Activated CD8-positive, alpha-beta memory T cell treated with anti-CD3 and anti-CD28 coated beads, Interleukin-2, amount 50 U/mL, for 1 hour (primary cell): ENCODE measurements around the gene SNX27.
"Not testable (repeated sequence)": the region's sequence is repeated elsewhere in the genome, so short reads cannot be mapped to it uniquely, and the experiment has no call there.

ENCODE experiments used
- DNase-seq: peaks from one replicate; pipeline ENCODE4 v3.0.0-alpha.2; 2020; ENCODE audit errors: extremely low read depth

The SNX27 gene

DNA sequence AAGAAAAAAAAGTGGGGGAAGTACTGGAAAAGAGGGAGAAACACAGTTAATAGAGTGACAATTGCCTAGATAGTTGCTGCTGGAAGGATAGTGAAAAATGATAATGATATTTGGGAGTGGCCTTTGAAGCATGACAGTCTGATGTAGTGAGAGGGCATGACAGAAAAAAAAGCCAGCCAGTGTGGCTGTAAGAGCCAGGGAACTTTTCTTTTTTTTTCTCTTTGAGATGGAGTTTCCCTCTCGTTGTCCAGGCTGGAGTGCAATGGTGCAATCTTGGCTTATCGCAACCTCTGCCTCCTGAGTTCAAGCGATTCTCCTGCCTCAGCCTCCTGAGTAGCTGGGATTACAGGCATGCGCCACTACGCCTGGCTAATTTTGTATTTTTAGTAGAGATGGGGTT, 9.3 kb upstream of the SNX27 start:
- DNase-seq: not testable (repeated sequence)

DNA sequence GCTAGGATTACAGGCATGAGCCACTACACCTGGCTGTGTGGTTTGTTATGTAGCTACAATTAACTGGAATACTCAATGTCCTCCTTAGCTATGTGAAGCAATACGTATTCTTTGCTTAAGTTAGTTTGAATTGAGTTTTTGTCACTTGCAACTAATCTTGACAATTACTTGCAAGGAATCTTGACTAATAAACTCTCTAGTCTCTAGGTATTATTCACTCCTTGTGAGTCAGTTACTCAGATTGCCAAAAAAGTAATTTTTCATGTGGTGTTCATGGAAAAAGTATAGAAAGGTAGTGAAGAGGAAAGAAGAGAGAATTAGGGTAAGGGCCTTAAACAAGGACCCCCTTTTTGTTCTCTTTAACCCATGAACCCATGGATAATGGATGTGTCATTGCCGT, 7.6 kb upstream of the SNX27 start:
- DNase-seq: no peak

DNA sequence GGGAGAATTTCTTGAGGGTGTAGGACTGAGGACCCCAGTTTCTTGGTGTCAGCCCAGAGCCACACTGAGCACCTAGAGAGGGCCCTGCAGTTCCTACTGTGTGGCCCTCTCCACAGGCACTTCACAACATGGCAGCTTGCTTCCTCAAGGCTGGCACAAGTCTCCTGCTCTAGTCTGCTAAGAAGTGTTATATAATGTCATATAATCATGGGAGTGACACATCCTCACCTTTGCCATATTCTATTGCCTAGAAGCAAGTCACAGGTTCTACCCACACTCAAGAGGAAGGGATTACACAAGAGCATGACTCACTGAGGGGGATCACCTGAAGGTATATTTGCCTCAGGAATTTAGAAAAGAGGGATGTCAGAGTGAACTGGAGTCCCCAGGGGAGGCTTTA, 5.5 kb upstream of the SNX27 start:
- DNase-seq: no peak

DNA sequence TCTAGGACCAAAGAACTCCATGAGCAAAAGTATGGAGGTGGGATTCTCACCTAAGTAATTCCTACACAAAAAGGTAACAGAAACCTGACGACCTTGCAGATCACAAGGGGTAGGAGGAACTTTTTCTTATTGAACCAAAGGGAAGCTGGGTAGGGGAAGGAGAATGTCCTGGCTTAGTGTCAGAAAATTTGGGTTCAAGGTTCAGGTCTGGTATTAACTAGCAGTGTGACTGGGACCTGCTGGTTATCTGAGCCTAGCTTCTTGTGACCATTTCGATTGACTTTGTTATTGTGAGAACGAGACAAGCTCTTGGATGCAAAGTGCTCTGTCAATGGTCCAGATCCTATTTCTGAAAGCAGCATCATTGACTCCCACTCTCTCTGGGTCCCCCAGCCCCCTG, 5.0 kb upstream of the SNX27 start:
- DNase-seq: no peak

DNA sequence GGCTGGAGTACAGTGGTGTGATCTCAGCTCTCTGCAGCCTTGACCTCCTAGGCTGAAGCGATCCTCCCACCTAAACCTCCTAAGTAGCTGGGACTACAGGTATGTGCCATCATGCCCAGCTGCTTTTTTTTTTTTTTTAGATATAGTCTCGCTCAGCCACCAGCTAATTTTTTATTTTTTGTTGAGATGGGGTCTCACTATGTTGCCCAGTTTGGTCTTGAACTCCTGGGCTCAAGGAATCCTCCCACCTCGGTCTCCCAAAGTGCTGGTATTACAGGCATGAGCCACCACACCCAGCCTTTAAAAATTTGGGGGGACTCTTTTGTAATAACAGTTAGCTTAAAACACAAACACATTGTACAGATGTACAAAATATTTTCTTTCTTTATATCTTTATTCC, 1.7 kb upstream of the SNX27 start:
- no peak for DNase-seq

DNA sequence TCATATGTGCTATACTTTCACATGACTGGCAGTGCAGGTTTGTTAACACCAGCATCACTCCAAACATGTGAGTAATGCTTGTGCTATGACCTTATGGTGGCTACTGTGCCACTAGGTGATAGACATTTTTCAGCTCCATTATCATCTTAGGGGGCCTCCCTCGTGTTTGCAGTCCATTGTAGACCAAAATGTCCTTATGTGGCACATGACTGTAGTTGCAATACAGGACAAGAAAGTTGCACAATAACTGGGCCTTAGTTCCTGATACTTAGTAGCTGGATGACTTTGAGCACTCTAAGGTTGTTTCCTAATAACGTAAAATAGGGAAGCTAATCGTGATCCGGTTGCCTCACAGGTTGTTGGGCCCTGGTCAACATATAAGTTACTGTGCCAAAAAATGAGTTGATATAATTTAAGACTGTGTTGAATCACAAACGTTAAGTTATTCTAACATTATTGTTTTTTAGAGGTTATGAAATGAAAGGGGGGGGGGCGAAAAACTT, 511 bp upstream of the SNX27 start:
- no peak for DNase-seq

DNA sequence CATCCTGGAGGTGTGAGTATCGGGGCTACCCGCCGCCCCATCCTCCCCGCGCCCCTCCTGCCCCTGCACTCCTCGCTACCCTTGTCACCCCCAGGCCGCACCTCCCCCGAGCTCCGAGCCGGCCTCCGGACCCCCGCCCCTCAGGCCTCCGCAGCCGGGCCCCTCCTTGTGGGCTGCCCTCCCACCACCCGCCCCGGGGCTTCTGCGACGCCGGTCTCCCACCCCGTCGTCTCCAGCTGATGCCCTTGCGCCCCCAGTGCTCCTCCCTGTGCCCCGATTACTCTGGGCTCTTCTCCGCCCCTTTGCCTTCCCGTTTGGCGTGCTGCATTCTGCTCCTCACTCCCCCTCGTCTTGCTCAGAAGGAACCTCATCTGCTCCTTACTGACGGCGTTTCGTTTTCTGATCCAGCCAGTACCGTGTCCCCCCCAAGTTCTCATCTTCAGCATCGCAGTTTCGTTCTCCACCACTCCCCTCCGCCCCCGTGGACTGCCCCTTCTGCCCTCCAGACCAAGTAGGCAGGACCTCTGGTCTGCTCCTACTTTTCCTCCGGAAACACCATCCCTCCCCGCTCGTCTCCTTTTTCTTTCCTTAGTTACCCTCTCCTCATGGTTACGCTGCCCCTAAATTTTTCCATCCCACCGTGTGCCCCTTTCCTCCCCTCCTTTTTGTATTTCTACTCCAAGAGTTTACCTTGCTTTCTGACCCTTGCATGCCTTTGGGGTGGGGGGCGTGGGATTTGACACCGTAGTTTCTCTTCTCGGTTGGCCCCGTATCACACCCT, 841 bp downstream of the SNX27 start:
- no peak for DNase-seq

DNA sequence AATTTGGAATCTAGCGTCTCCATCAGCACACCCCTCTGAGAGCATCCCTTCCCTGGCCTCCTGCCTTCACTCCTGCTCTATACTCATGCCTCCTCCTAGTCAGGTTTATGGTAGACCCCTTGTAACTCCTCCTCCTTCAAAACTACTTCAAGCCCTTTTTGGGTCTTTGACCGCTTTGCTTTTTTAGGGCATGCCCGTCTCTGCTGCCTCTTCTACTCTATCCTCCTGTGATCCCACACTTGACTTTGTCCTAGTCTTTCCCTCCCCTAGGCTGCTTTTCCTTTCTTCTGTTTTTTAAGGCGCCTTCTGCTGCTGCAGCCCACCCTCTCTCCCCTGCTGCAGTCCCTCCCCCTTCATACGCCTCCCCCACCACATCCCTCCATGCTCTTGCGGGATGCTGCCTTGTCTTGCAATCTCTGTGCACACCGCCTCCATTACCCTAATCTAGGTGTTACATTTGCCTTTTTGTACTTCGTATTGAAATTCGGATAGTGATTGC, 1.5 kb downstream of the SNX27 start:
- no peak for DNase-seq

DNA sequence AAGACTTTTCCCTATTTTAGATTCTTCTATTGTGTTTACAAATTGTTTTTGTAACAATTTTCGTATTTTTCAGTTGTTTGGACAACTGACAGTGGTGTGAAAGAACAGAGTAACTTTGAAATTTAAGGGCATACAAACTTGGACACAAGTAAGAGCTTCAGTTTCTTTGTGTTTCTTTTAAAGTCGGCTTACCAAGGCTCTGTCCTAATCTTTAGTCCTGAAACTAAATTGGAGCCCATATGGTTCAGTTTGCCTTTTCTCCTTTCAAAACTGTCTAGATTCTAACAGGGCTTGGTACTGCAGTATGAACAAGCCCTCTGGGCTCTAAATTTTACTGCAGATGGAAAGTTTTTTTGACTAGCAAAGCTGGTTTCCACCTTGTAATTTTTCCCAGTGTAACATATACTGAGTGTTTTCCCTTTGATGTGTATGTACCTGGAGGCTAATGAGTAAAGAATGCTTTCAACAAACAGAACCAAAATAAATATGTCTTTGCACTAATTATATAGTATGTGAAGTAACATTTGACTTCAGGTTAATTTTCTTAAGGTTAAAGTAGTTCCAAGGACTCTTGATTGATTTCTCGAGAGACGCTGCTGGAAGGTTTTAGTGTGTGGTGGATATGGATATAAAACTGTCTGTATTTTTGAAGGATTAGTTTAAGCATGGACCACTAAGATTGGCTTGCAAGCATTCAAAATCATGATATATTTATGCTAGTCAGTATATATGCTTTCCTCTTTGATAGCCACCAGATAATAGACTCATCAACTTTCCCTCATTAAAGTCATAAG, 4.1 kb downstream of the SNX27 start:
- DNase-seq: no peak

DNA sequence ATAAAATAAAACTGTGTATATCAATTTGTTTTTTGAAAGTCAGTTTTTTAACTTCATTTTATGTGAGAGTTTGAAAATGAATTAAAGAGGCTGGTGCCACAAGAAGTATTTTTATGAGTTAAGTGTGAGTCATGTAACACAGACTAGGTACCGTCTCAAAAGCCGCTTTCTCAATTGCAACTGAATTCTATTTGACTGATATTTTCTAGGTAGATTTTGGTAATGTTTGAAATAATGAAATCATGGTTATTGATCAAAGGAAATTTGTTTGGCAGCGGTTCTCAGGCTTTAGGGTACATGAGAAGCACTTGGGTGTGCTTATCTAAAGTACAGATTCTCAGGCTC, 4.6 kb downstream of the SNX27 start:
- DNase-seq: no peak

DNA sequence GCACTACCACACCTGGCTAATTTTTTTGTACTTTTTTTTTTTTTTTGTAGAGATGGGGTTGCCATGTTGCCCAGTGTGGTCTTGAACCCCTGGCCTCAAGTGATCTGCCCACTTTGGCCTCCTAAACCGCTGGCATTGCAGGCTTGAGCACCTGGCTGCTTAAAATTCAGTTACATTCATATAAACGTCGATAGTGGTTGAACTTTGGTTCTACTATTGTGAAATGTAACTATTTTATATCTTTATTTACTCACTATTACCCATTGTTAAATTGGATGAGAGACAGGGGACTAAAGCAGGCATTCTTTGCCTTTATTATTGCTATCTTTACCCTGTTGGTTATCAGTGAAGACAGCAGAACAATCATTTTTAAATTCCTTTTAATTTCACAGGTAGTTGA, 6.2 kb downstream of the SNX27 start:
- DNase-seq: no peak

DNA sequence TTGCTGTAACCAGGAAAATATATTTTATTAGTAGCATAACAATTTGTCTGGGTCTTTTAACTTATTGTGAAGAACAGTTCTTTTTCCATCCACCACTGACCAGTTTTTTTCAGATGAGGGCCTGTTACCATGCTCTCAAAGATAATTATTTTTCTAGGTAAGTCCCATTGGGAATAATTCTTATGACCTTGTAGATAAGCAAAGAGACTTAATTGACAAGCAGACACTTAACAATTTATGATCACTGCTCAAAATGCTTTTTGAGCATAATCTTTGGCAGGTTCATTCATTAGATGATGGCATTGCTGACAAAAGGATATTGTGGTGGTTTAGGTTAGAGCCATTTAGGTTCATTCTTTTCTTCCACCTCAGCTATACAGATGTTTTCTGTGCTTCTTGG, 6.6 kb downstream of the SNX27 start:
- no peak for DNase-seq

DNA sequence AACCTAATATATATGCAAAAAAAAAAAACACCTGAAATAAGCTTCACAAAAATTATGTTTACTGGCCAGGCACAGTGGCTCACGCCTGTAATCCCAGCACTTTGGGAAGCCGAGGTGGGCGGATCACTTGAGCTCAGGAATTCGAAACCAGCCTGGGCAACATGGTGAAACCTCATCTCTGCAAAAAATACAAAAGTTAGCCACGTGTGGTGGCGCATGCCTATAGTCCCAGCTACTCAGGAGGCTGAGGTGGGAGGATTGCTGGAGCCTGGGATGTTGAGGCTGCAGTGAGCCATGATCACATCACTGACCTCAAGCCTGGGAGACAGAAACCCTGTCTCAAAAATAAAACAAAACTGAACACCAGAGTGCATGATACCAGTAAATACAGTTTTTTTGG, 7.1 kb downstream of the SNX27 start:
- DNase-seq: not testable (repeated sequence)

DNA sequence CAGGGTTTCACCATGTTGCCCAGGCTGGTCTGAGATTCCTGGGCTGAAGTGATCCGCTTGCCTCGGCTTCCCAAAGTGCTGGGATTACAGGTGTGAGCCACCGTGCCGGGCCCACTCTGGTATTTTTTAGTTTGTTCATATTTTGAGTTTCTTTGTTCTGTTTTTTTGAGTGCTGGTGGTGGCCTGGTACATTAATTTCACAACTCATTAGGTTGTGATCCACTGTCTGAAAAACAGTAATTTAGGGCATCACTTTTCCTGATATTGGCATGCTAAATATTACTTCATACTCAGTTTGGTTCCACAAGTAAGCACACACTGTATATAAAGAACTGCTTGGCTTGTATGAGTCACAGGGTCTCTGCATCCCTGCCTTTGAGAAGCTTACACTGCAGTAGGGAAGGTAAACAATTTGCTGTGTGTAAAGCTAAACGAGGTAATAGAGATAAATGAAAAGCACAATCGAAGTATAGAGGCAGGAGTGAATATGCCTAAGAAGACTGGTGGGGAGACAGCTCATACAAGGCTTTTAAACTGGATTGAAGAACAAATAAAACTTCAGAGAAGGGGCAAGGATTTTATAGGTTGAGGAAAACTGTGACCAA, 7.7 kb downstream of the SNX27 start:
- no peak for DNase-seq

DNA sequence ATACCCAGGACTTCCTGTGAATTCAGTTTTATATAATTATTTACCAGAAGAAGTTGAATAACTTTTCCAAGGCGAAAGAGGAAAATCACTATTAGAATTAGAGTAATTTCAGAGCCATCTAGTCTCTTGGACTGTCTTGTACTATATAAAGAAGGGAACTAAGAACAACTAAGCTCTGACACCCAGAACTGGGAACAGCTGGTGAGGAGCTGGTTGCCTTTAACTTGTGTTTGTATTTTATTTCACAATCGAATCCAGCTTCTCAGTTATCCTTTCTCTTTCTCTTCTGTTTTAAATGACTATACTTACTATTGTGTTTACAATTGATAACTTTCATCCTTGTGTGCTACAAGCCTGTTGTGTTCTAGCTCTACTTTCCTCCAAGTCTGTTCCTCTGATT, 8.4 kb downstream of the SNX27 start:
- no peak for DNase-seq

DNA sequence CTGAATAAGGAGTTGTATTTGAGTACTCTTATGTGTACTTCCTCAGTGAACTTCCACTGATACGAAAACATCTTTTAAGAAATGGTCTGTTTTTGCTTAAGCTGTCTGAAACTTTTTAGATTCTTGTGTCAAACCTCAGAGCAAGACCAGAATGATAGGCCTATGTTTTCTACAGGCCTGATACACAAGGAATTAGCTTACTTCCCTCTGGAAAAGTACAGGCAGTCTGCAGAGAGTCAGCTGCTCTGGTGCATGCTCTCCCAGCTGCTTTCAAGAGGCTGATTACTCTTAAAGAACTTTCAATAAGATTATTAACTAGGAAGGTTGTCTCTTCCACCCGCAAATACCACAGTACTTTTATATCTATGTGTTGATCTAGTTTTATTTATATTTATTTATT, 9.5 kb downstream of the SNX27 start:
- DNase-seq: no peak

DNA sequence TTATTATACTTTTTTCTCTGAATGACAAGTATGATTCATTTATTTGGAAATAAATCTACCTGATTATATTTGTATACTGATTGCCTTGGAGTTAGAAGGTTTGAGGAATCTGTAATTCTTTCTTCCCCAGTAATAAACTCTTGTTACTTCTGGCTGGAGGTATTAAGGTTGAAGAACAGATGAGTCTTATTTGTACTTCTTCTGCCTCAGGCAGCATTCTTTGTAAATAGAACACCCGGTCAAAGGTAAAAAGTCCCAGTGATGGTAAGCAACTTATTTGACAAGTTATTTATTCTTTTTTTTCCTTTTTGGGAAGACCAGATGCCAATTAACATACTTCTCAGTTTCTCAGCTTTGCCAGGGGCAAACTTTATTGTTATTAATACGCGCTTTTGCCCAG, 12.9 kb downstream of the SNX27 start:
- no peak for DNase-seq

DNA sequence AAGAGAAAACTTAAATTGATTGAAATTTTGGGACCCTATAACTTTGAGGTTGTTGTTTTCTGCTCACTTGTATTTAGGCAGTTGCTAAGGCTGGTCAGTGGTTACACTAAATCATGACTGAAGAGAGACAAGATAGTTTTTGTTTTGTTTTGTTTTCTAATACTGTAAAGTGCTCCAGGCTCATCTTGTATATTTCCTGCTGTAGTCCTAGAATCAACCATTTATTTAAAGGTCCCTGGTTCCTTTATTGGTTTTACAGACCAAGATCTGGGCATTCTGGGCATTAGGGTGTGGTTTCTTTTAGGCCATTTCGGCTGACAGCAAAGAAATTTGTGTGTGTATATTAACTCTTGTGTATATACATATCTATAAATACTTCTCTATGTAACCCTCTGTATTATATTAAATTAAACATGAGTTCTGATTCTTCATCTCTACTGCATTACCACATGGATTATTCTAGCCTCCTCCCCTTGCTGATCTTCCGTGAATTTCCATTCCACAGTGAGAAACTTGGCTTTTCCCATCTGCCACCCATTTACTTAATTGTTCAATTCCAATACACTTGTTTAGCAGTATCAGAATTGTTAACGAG, 15.0 kb downstream of the SNX27 start:
- DNase-seq: no peak

DNA sequence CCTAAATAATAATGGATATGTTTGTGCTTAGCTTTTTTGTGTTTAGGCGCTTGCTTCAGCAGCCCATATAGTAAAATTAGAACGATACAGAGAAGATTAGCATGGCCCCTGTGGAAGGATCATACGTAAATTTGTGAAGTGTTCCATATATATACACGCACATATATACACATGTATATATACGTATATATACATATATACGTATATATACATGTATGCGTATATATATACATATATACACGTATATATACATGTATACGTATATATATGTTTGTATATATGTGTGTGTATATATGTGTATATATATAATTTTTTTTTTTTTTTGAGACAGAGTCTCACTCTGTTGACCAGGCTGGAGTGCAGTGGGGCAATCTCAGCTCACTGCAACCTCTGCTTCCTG, 17.4 kb downstream of the SNX27 start:
- DNase-seq: no peak

DNA sequence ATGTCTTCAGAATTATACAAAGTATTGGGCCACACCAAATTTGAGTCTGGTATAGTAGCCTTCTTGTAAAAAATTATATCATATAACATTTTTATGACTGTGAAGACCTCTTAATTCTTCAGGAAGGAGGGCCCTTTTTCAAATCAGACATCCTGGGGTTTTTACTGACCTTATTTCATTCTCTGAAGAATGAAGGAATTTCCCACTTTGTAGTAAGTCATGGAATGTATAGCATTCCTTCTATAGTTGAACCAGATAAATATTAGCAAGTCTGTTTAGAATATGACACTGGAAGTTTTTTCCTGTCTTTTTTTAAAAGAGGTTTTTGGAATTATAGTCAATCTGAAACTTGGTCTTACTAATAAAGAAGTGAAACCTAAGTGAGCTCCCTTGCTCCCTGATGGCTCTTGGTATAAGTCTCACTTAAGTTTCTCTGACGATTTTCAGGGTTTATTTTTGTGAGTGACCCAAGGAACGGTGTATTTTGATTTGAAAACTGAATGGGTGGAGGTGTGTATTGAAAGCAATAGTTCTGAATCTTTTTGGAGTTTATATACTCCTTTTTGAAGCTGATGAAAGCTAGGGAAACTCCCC, 23.7 kb downstream of the SNX27 start:
- DNase-seq: no peak

DNA sequence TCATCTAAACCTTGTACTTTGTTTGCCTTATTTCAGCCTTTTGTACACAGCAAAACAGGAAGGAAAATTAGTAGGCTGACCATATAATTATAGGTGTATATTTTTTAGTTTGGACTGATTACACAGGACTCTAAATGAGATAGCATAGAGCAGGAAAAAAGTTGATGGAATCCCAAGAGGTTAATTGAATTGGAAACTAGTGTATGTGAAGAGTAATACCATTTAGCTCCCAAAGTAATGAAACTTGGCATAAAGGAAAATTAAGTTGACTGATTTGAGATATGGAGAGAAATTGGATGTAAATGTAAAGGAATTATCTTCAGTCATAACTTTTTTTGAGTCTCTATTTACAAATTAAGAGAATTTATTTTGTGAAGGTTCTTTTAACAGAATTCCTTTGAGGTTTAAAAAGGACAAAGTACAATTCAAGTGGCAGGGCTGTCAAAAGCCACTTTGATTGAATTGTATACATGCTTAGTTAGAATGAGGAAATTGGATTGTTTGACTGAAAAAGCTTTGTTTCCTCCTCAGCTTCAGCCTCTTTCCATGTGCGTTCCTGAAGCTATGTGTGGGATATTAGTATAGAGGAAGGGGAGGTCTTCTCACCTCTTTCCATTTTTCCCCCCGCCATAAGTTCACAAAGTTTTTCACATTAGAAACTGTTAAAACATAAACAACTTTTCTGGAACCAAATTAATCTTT, 26.4 kb downstream of the SNX27 start:
- DNase-seq: no peak
